EH (cell line): ENCODE measurements around the gene NRROS.
"Not testable (repeated sequence)": the region's sequence is repeated elsewhere in the genome, so short reads cannot be mapped to it uniquely, and the experiment has no call there.

Experiments used
- DNase-seq: peaks from one replicate; pipeline ENCODE4 v3.0.0-alpha.2; 2015; ENCODE audit warnings: low read depth

The NRROS gene

DNA sequence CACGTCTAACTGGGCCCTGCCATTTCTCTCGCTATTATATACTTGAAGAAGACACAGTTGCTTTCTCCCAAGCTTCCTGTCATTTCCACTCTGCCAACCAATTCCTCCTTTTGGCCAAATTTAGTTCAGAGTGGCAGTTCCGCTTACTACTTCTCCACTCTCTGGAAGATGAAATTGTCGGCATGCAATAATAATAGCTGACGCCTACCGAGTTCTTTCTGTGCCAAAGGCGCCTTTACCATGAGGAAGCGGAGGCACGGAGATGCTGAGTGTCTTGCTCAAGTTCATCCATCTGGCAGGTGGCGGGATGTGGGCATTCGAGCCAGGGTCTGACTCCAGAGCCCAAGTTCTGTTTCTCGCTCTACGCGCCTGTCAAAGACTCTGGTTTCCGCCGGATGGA is 14.6 kb upstream of the NRROS start:
- no peak for DNase-seq

DNA sequence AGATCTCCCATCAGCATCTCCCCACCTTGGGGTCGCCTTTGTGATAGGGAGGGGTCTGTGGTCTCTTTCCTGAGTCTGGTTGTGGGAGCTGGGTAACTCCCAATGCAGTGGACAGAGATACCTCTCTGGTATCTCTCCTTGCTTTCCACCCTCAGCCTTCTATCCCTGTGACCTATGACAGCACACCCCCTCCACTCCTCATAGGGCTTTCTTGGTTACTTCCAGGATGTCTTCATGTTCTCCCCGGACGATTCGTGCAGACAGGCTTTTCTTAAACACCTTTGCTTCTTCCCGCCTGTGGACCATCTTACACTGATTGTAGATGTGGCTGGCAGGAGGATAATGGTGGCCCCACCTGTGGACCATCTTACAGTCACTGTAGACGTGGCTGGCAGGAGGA is 14.2 kb upstream of the NRROS start:
- DNase-seq = no peak

- no peak for DNase-seq
Observed at GRCh38 chr3:196627918-196628231, 11.6 kb upstream of the NRROS start.

- no peak for DNase-seq
Observed at GRCh38 chr3:196629228-196629627, 10.3 kb upstream of the NRROS start.

DNA sequence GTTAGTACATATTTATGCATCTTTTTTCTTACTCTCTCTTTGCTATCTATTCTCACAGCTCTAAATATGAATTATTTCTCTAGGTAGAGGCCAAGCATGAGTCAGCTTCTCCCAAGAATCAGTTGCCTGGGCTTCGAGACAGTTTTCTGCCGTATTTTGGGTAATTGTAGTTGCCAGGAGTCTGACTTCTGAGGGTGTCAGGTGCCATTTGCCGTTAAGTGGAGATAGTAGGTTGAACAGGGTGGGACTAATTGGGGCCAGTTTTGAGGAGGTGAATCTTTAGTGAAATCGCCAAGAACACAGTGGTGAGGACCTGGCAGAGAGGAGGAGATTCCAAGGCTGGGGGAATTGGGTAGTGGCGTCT is 7.8 kb upstream of the NRROS start:
- no peak for DNase-seq

DNA sequence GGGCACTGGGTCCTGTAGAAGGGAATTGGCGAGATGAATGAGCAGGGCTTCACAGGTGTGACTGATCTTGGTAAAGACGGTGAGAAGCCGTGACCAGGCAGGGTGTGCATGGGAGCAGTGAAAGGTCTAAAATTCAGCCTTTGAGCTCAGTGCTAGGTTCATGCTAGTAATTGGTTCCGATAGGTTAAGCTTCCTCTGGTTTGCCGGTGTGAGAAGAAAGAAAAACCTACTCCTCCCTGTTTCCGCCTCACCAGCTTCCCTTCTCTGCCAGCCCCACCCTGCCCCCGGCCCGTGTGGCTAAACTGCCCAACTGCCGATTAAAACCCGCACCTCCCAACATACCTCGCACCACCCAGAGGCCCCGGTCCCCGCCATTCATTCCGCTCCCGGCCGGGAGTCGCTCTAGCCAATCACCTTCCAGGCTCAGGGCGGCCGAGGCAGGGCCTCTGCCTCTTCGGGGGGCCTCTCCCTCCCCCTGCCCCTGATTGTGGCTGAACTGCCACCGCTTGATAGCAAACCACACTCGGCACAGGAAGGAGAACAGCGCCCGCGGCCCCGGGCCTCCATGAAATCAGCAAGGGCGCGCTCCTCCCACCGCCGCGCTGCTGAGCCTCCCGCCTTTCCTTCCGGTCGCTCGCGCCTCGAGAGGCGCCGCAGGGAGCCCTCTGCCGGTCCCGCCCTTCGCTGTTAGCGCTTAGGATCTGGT is 7.3 kb upstream of the NRROS start:
- DNase-seq = peak; percentile 76

GRCh38 chr3:196633555-196634151 is 5.8 kb upstream of the NRROS start:
- no peak for DNase-seq

- DNase-seq = no peak
Observed at GRCh38 chr3:196634224-196634623, 5.3 kb upstream of the NRROS start.

DNA sequence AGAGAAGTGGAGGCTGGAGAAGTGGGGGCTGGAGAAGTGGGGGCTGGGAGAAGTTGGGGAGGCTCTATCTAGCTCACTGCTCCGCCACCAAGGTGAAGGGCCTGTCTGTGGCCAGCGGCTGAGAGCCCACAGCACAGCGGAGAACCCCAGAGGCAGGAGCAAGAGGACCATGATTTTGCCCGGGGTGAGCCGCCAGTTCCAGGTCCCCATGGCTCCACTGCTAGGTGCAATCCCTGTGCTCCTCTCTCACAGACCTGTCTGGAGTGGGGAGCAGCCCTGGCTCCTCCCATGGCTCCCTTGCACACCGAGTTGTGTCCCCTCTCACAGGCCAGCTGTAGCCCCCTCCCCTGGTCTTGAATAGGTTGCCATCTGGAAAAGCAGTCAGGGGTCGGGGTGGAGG is 4.7 kb upstream of the NRROS start:
- no peak for DNase-seq

- DNase-seq = peak; percentile 44
Observed at GRCh38 chr3:196636369-196637349, 2.8 kb upstream of the NRROS start.

DNA sequence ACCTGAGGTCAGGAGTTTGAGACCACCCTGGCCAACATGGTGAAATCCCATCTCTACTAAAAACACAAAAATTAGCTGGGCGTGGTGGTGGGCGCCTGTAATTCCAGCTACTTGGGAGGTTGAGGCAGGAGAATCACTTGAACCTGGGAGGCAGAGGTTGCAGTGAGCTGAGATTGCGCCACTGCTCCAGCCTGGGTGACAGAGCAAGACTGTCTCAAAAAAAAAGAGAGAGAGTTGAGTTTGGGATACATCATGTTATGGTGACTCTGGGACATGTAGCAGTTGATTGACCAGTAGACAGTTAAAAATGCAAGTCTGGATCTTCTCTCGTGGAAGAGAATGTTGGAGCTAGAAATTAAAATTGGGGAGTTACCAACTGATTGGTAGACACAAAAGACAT is 1.6 kb upstream of the NRROS start:
- DNase-seq = not testable (repeated sequence)

GRCh38 chr3:196638861-196639482 is 522 bp upstream of the NRROS start:
- no peak for DNase-seq

- no peak for DNase-seq
Observed at GRCh38 chr3:196640297-196641018, 964 bp downstream of the NRROS start.

- no peak for DNase-seq
Observed at GRCh38 chr3:196641333-196642054, 2.0 kb downstream of the NRROS start.

DNA sequence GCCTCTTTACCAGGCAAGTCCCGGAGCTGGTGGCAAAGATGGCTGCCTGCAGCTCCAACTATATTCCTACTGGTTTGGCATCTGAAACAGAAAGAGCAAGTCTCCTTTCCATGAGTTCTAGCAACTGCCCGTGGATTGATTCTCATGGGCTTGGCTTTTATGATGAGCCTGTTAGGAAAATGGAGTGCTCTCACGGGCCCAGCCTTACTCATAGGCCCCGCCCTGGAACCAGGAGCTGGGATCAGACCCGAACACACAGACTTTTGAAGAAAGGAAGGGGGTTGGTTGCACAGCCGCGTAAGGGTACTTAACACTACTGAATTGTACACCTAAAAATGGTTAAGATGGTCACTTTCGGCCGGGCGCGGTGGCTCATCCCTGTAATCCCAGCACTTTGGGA is 2.9 kb downstream of the NRROS start:
- DNase-seq = no peak

DNA sequence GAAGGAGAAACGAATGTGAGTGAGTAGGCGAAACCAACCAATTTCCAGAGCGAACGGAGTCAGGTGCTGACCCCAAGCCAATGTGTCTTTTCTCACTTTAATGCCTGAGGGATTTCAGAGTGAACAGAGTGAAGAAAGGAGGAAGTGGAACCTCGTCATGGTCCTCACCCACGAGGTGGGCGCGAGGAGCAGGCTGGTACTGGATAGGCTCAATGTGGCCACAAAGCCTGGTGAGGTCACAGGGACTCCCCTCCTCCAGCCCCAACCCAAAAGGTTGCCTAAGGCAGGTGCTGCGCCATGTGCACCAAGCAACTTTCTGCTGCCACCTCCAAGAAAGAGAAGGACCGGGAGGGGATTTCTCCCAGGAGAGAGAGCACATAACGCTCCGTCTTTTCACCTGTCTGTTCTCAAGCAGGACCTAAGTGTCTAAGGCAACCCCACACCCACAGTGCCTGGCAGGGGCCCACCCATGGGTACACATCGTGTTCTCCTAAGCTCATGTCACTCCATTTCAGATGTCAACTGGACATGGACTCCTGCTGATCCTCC is 3.8 kb downstream of the NRROS start:
- DNase-seq = no peak

- no peak for DNase-seq
Observed at GRCh38 chr3:196643761-196644160, 4.3 kb downstream of the NRROS start.

GRCh38 chr3:196645096-196645495 is 5.6 kb downstream of the NRROS start:
- no peak for DNase-seq

DNA sequence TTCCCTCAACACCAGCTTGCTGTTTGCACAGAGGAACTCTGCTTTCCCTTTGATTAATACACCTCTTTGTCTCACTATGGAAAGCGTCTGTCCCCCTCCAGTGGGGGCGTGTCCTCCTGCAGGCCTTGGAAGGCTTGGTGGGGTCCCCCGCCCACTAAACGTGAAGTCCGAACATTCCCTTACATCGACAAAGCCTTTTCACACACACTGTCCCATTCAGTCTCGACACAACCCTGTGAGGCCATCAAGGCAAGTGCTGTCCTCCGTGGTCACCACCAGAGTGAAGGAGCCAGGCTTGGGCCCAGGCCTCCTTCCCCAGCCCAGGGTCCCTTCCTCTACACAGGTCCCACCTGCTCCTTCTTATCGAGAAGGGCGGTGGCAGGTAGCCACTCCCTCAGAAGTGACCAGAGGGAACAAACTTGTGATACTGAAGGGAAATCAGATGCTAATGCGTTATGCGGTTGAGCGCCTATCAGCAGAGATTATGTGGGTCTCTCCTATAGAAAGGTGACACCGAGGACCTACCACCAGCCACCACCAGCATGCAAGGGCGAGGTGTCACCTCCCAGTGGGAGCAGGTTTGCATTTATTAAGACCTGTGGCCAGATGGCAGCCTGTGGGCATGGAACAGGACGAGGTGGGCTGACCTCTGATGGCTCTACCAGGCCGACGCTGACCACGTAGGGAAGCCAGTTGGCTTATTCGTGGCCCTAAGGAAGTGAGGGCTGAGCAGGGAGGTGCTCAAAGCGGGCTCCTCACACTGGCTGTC is 6.6 kb downstream of the NRROS start:
- DNase-seq = no peak

DNA sequence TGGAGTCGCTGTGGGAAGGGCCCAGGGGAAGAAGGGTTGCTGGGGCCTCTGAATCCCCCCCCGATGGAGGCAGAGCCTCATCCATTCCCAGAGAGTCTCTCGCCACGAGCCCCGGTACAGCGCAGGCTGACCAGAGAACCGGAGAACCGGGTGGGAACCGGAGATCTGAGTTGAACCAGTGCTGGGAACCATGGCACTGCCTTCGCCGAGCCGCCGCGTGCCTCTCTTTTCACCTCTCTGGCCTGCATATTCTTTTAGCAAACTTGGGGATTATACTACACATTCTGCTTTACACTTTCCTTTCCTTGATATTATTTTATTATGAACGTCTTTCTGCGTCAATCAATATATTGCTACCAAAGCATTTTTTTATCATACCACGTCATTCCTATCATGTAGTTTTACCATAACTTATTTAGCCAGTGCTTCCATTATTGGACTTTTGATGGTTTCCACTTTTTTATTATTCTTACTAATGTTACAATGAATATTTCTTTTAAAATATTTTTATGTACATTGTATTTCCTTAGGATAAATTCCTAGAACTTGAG is 7.2 kb downstream of the NRROS start:
- no peak for DNase-seq
